GM12872 (cell line): ENCODE data around the gene ONECUT1.

Source experiments
- CTCF ChIP-seq: IDR thresholded peaks from 3 replicates; pipeline ENCODE4 v1.5.1; 2011; ENCODE audit warnings: low read depth, mild to moderate bottlenecking, low read length, moderate library complexity; ENCODE audit not compliant: insufficient read depth

Gene ONECUT1

GRCh38 chr15:52799145-52799811, 9.1 kb upstream of the ONECUT1 start:
- no peak for TF ChIP-seq CTCF

- TF ChIP-seq CTCF: no peak
Observed at GRCh38 chr15:52798529-52799101, 8.5 kb upstream of the ONECUT1 start.

- no peak for TF ChIP-seq CTCF
Observed at GRCh38 chr15:52797625-52798501, 7.7 kb upstream of the ONECUT1 start.

GRCh38 chr15:52796753-52797520, 6.8 kb upstream of the ONECUT1 start:
- TF ChIP-seq CTCF: no peak

GRCh38 chr15:52796228-52796521, 6.0 kb upstream of the ONECUT1 start:
- TF ChIP-seq CTCF: no peak

GRCh38 chr15:52795464-52796227, 5.5 kb upstream of the ONECUT1 start:
- no peak for TF ChIP-seq CTCF
